ENCODE measurements around the gene LRIG2. TPM values are rescaled to one million over a fixed set of nuclear protein-coding genes. Genes with fewer than 3 reads are reported as not detected.
"Not testable (repeated sequence)": the region's sequence is repeated elsewhere in the genome, so short reads cannot be mapped to it uniquely, and the experiment has no call there.

The LRIG2 gene
- total RNA-seq, 1 donor: 24.3 TPM

DNA sequence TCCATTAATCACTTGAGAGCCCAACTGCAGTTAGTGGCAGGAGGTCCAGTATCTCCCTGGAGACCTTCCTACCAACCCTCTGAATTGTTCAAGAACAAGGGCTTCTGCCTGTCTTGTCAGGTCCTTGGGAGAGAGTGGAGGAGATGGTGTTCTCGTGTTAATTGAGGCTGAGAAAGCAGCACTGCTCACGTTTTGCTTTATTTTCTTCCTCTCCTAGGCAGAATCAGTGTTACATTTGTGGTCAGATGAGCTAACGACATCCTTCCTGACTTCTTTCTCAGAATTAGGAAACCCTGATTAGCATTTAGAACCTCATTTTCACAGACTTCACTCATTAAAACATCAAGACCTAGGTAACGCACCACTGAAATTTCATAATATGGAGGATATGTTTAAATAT, 26.4 kb upstream of the LRIG2 start:
- no peak for TF ChIP-seq CTCF (IDR thresholded peaks at IDR 0.05; ENCODE audit: insufficient read depth, low read length)
- H3K4me3 ChIP-seq (ENCODE audit: low read depth, low read length): no peak overlapping the region
- no peak for DNase-seq (ENCODE audit: low read depth)

DNA sequence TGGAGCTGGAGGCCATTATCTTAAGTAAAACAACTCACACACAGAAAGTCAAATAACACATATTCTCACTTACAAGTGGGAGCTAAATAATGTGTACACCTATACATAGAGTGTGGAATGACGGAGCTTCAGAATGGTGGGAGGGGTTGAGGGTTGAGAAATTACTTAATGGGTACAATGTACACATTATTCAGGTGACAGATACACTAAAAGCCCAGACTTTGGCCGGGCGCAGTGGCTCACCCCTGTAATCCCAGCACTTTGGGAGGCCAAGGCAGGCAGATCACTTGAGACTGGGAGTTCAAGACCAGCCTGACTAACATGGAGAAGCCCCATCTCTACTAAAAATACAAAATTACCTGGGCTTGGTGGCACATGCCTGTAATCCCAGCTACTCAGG, 24.9 kb upstream of the LRIG2 start:
- no peak overlapping the region for H3K4me3 ChIP-seq (ENCODE audit: low read depth, low read length)
- DNase-seq (ENCODE audit: low read depth): no peak
- TF ChIP-seq CTCF (IDR thresholded peaks at IDR 0.05; ENCODE audit: insufficient read depth, low read length): no peak

- no peak for TF ChIP-seq CTCF (IDR thresholded peaks at IDR 0.05; ENCODE audit: insufficient read depth, low read length)
- no peak for DNase-seq (ENCODE audit: low read depth)
- no peak overlapping the region for H3K4me3 ChIP-seq (ENCODE audit: low read depth, low read length)
These were observed 19.5 kb upstream of the LRIG2 start for GRCh38 chr1:113053344-113054126.

GRCh38 chr1:113055570-113055969, 17.4 kb upstream of the LRIG2 start:
- no peak overlapping the region for H3K4me3 ChIP-seq (ENCODE audit: low read depth, low read length)
- no peak for DNase-seq (ENCODE audit: low read depth)
- TF ChIP-seq CTCF (IDR thresholded peaks at IDR 0.05; ENCODE audit: insufficient read depth, low read length): no peak

GRCh38 chr1:113057006-113057405, 16.0 kb upstream of the LRIG2 start:
- no peak for TF ChIP-seq CTCF (IDR thresholded peaks at IDR 0.05; ENCODE audit: insufficient read depth, low read length)
- H3K4me3 ChIP-seq (ENCODE audit: low read depth, low read length): no peak overlapping the region
- no peak for DNase-seq (ENCODE audit: low read depth)

DNA sequence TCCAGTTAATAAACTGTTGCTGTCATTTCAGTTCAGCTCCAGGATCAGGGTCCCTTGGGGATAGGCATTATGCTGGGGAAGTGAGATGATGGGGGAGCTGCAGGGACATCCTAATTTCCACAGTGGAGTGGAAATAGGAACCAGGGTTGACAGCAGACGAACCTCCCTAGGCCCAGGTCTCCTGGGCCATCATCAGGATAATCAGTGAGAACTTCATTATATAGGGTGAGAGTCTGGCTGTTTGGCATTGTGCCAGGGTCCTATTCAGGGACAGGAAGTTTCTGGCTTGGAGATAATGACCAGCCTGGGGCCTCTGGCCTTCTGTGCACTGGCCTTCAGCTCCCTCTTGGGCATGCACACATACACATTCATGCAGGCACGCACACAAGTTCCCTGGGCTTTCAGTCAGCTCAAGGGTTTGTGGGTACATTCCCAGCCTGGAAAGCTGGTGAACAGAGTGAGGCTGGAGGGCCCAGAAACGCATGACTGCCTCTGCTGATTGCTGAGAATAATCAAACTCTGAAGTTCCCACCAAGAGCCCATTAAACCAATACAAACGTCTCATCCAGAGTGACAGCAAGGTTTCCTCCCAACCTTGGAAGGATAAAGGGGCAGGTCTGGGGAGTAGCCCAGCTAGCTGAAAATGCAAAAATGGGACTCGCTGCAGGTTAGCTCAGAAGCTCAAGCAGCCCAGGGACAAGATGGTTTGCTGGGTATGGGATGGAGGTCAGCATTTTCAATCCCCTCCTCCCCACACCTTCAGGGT, 13.9 kb upstream of the LRIG2 start:
- no peak overlapping the region for H3K4me3 ChIP-seq (ENCODE audit: low read depth, low read length)
- DNase-seq (ENCODE audit: low read depth): no peak
- TF ChIP-seq CTCF (IDR thresholded peaks at IDR 0.05; ENCODE audit: insufficient read depth, low read length): no peak

DNA sequence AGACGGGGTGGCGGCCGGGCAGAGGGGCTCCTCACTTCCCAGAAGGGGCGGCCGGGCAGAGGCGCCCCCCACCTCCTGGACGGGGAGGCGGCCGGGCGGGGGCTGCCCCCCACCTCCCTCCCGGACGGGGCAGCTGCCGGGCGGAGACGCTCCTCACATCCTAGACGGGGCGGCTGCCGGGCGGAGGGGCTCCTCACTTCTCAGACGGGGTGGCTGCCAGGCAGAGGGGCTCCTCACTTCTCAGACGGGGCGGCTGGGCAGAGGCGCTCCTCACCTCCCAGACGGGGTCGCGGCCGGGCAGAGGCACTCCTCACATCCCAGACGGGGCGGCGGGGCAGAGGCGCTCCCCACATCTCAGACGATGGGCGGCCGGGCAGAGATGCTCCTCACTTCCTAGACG, 9.5 kb upstream of the LRIG2 start:
- H3K4me3 ChIP-seq (ENCODE audit: low read depth, low read length); DNase-seq (ENCODE audit: low read depth): not testable (repeated sequence)
